ENCODE measurements around the gene CIP2A. TPM values are rescaled to one million over a fixed set of nuclear protein-coding genes. Genes with fewer than 3 reads are reported as not detected.

CIP2A gene
- total and polyA plus RNA-seq, 4 donors, result 0.62 to 44.9 (median 0.95) TPM

GRCh38 chr3:108510496-108510895 is 78.7 kb downstream of the CIP2A start, which contains the start of gene MYH15:
TSS of gene MYH15 (minus strand) at chr3:108510596. CDS start at chr3:108510530, 66 bp downstream.
- no peak for DNase-seq (ENCODE audit: low spot score)
- H3K9me3 ChIP-seq (ENCODE audit: control insufficient read depth in 4 of 4, low read length in 3 of 4), result no peaks in the 10 kb centered on the region
- no peaks in the 10 kb centered on the region for H3K36me3 ChIP-seq (ENCODE audit: control insufficient read depth in 4 of 4, insufficient read depth in 3 of 4, low read depth in 1 of 4, low read length in 3 of 4)
- H3K4me3 ChIP-seq (ENCODE audit: low read depth in 1 of 3, low read length in 3 of 3), result no peak within 1 kb of the TSS
- no peak within 1 kb of the TSS for H3K27ac ChIP-seq (ENCODE audit: low read depth in 1 of 2, low read length in 2 of 2)
- H3K9ac ChIP-seq (ENCODE audit: low read depth in 1 of 2, low read length in 2 of 2), result no peak within 1 kb of the TSS
- WGBS, result 91% methylated on average over 3 of the region's 3 CpGs
- TF ChIP-seq, protein P1, sequence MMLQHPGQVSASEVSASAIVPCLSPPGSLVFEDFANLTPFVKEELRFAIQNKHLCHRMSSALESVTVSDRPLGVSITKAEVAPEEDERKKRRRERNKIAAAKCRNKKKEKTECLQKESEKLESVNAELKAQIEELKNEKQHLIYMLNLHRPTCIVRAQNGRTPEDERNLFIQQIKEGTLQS (IDR thresholded peaks at IDR 0.05), result no peak
- TF ChIP-seq ZBTB33 (IDR thresholded peaks at IDR 0.05), result no peak
- TF ChIP-seq NR2F2 (IDR thresholded peaks at IDR 0.05), result no peak
- no peak for TF ChIP-seq EGR1 (IDR thresholded peaks at IDR 0.05; ENCODE audit: low read depth in 2 of 2)
- no peak for TF ChIP-seq FOXA1 (IDR thresholded peaks at IDR 0.05)
- H3K27me3 ChIP-seq (ENCODE audit: control insufficient read depth in 4 of 4, insufficient read depth in 4 of 4, low read length in 3 of 4), result peaks cover 0 to 4% (median 1%) of the 10 kb centered on the region in 4 donors
- no peaks in the 10 kb centered on the region for H3K4me1 ChIP-seq (ENCODE audit: control insufficient read depth in 4 of 4, insufficient read depth in 4 of 4, low read length in 3 of 4)

- TF ChIP-seq MAX (IDR thresholded peaks at IDR 0.05) (no peak), GABPA (IDR thresholded peaks at IDR 0.05 in 1 of 2, conservative IDR thresholded peaks at IDR 0.05 in 1 of 2) (no peak), FOXA1 (IDR thresholded peaks at IDR 0.05) (no peak), JUND (IDR thresholded peaks at IDR 0.05) (no peak)
- TF ChIP-seq, protein P1 (IDR thresholded peaks at IDR 0.05), result no peak
- Histone ChIP-seq H3K27ac (ENCODE audit: low read depth in 1 of 2, low read length in 2 of 2) (no peak overlapping the region), H3K27me3 (ENCODE audit: control insufficient read depth in 4 of 4, insufficient read depth in 4 of 4, low read length in 3 of 4) (peaks cover 0 to 2% (median 0%) of the 10 kb centered on the region in 4 donors), H3K36me3 (ENCODE audit: control insufficient read depth in 4 of 4, insufficient read depth in 3 of 4, low read depth in 1 of 4, low read length in 3 of 4) (no peaks in the 10 kb centered on the region), H3K9me3 (ENCODE audit: control insufficient read depth in 4 of 4, low read length in 3 of 4) (no peaks in the 10 kb centered on the region), H3K9ac (ENCODE audit: low read depth in 1 of 2, low read length in 2 of 2) (no peak overlapping the region), H3K4me3 (ENCODE audit: low read depth in 1 of 3, low read length in 3 of 3) (no peak overlapping the region), H3K4me1 (ENCODE audit: control insufficient read depth in 4 of 4, insufficient read depth in 4 of 4, low read length in 3 of 4) (no peaks in the 10 kb centered on the region)
- WGBS, result 94% methylated on average over 2 of the region's 2 CpGs
- DNase-seq (ENCODE audit: low spot score), result no peak
Measured at GRCh38 chr3:108509871-108510270, 79.4 kb downstream of the CIP2A start.

DNA sequence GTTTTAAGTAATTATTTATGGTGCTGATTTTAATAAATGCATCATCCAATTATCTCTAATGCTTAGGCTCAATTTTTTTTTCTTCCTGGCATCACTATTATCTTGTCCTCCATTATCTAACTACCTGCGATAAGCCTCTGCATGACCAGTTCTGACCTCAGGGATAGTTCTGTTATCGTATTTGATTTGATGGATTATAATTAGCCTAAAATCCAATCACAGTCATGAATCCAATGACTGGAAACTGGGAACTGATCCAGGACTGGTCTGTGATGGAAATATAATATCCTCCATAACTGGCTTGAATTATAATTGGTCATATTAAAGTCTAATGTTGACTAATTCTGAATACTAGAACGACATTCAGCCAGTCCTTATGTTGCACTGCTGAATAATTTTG is 80.0 kb downstream of the CIP2A start:
- Histone ChIP-seq H3K9ac (ENCODE audit: low read depth in 1 of 2, low read length in 2 of 2) (no peak overlapping the region), H3K4me3 (ENCODE audit: low read depth in 1 of 3, low read length in 3 of 3) (no peak overlapping the region), H3K27ac (ENCODE audit: low read depth in 1 of 2, low read length in 2 of 2) (no peak overlapping the region), H3K9me3 (ENCODE audit: control insufficient read depth in 4 of 4, low read length in 3 of 4) (no peaks in the 10 kb centered on the region), H3K4me1 (ENCODE audit: control insufficient read depth in 4 of 4, insufficient read depth in 4 of 4, low read length in 3 of 4) (no peaks in the 10 kb centered on the region), H3K27me3 (ENCODE audit: control insufficient read depth in 4 of 4, insufficient read depth in 4 of 4, low read length in 3 of 4) (peaks cover 0 to 2% (median 0%) of the 10 kb centered on the region in 4 donors), H3K36me3 (ENCODE audit: control insufficient read depth in 4 of 4, insufficient read depth in 3 of 4, low read depth in 1 of 4, low read length in 3 of 4) (no peaks in the 10 kb centered on the region)
- 81% methylated on average over 3 of the region's 3 CpGs for WGBS
- DNase-seq (ENCODE audit: low spot score), result no peak
- TF ChIP-seq ZBTB33 (IDR thresholded peaks at IDR 0.05), result no peak
- TF ChIP-seq EGR1 (IDR thresholded peaks at IDR 0.05; ENCODE audit: low read depth in 2 of 2), result no peak
- TF ChIP-seq, protein P1 (IDR thresholded peaks at IDR 0.05), result no peak
- TF ChIP-seq SP1 (IDR thresholded peaks at IDR 0.05), result no peak
- TF ChIP-seq MAX (IDR thresholded peaks at IDR 0.05), result no peak
- TF ChIP-seq TAF1 (conservative IDR thresholded peaks at IDR 0.05), result no peak
- no peak for TF ChIP-seq FOXA1 (IDR thresholded peaks at IDR 0.05)
- TF ChIP-seq HNF4A (conservative IDR thresholded peaks at IDR 0.05), result no peak
- TF ChIP-seq HNF4G (IDR thresholded peaks at IDR 0.05), result no peak
- no peak for TF ChIP-seq JUND (IDR thresholded peaks at IDR 0.05)
- TF ChIP-seq GABPA (IDR thresholded peaks at IDR 0.05 in 1 of 2, conservative IDR thresholded peaks at IDR 0.05 in 1 of 2), result no peak
- TF ChIP-seq YY1 (IDR thresholded peaks at IDR 0.05), result no peak
- no peak for TF ChIP-seq RXRA (IDR thresholded peaks at IDR 0.05)
- no peak for TF ChIP-seq NR2F2 (IDR thresholded peaks at IDR 0.05)
- TF ChIP-seq, protein P2, sequence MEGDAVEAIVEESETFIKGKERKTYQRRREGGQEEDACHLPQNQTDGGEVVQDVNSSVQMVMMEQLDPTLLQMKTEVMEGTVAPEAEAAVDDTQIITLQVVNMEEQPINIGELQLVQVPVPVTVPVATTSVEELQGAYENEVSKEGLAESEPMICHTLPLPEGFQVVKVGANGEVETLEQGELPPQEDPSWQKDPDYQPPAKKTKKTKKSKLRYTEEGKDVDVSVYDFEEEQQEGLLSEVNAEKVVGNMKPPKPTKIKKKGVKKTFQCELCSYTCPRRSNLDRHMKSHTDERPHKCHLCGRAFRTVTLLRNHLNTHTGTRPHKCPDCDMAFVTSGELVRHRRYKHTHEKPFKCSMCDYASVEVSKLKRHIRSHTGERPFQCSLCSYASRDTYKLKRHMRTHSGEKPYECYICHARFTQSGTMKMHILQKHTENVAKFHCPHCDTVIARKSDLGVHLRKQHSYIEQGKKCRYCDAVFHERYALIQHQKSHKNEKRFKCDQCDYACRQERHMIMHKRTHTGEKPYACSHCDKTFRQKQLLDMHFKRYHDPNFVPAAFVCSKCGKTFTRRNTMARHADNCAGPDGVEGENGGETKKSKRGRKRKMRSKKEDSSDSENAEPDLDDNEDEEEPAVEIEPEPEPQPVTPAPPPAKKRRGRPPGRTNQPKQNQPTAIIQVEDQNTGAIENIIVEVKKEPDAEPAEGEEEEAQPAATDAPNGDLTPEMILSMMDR (IDR thresholded peaks at IDR 0.05; ENCODE audit: low read depth, low read length, missing input control), result no peak
- TF ChIP-seq FOXA2 (IDR thresholded peaks at IDR 0.05), result no peak
- TF ChIP-seq RAD21 (IDR thresholded peaks at IDR 0.05), result no peak
